Activated naive CD8-positive, alpha-beta T cell (primary cell): ENCODE results near the gene KRT81.
A peak's percentile ranks its signal among the peaks of the same experiment; 100 is the strongest.
"Not testable (repeated sequence)": the region's sequence is repeated elsewhere in the genome, so short reads cannot be mapped to it uniquely, and the experiment has no call there.

Experiments
- H3K27ac Mint-ChIP-seq: one replicate; pipeline ENCODE4 v1.8.0; 2021; ENCODE audit warnings: mixed read lengths
- H3K27me3 Mint-ChIP-seq: one replicate; pipeline ENCODE4 v1.8.0; 2021; ENCODE audit warnings: mixed read lengths
- H3K36me3 Mint-ChIP-seq: one replicate; pipeline ENCODE4 v1.8.0; 2021; ENCODE audit warnings: mixed read lengths
- H3K4me1 Mint-ChIP-seq: one replicate; pipeline ENCODE4 v1.8.0; 2021; ENCODE audit warnings: low read depth, mixed read lengths
- H3K4me3 Mint-ChIP-seq: one replicate; pipeline ENCODE4 v1.8.0; 2021; ENCODE audit warnings: mild to moderate bottlenecking, mixed read lengths
- H3K9me3 Mint-ChIP-seq: one replicate; pipeline ENCODE4 v1.8.0; 2021; ENCODE audit warnings: low read depth, mixed read lengths

Gene KRT81

GRCh38 chr12:52259657-52260243, 31.6 kb downstream of the KRT81 start:
- peaks cover 4% of the 10 kb centered on the region for H3K36me3 Mint-ChIP-seq
- H3K27ac Mint-ChIP-seq = no peak overlapping the region
- peaks cover 43% of the 10 kb centered on the region for H3K27me3 Mint-ChIP-seq
- H3K4me1 Mint-ChIP-seq = peaks cover 15% of the 10 kb centered on the region
- H3K9me3 Mint-ChIP-seq = no peaks in the 10 kb centered on the region
- H3K4me3 Mint-ChIP-seq = no peak overlapping the region

- Mint-ChIP-seq H3K4me1 (peaks cover 15% of the 10 kb centered on the region), H3K27me3 (peaks cover 42% of the 10 kb centered on the region), H3K27ac (no peak overlapping the region), H3K4me3 (no peak overlapping the region), H3K9me3 (no peaks in the 10 kb centered on the region), H3K36me3 (peaks cover 4% of the 10 kb centered on the region)
Measured at GRCh38 chr12:52258335-52258901, 32.9 kb downstream of the KRT81 start.

GRCh38 chr12:52257922-52258321, 33.4 kb downstream of the KRT81 start:
- not testable (repeated sequence) for H3K36me3 Mint-ChIP-seq, H3K9me3 Mint-ChIP-seq, H3K27ac Mint-ChIP-seq
- H3K4me3 Mint-ChIP-seq = peak overlapping the region; percentile 23
- peaks cover 42% of the 10 kb centered on the region for H3K27me3 Mint-ChIP-seq
- peaks cover 15% of the 10 kb centered on the region for H3K4me1 Mint-ChIP-seq

GRCh38 chr12:52257074-52257551, 34.2 kb downstream of the KRT81 start:
- peaks cover 15% of the 10 kb centered on the region for H3K4me1 Mint-ChIP-seq
- no peak overlapping the region for H3K4me3 Mint-ChIP-seq
- peaks cover 39% of the 10 kb centered on the region for H3K27me3 Mint-ChIP-seq
- H3K9me3 Mint-ChIP-seq = no peaks in the 10 kb centered on the region
- peaks cover 4% of the 10 kb centered on the region for H3K36me3 Mint-ChIP-seq
- no peak overlapping the region for H3K27ac Mint-ChIP-seq

DNA sequence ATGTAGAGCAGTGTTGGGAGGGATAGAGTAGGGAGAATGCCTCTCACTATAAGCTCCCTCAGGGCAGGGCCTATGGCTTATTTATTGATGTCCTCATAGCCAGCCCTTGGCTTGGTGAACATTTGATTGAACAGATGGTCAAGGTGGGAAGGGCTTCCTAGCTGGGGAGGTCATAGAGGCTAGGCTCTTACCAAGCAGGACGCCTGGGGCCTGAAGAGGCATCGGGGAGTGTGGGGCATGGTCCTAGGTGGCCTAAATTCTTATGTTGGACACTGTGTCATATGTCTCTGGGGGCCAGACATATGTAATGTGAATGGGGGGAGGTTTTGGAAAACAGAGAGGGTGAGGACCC, 34.8 kb downstream of the KRT81 start:
- Mint-ChIP-seq H3K36me3 (peaks cover 2% of the 10 kb centered on the region), H3K27ac (no peak overlapping the region), H3K4me1 (peaks cover 20% of the 10 kb centered on the region), H3K4me3 (no peak overlapping the region), H3K27me3 (peaks cover 34% of the 10 kb centered on the region), H3K9me3 (no peaks in the 10 kb centered on the region)

DNA sequence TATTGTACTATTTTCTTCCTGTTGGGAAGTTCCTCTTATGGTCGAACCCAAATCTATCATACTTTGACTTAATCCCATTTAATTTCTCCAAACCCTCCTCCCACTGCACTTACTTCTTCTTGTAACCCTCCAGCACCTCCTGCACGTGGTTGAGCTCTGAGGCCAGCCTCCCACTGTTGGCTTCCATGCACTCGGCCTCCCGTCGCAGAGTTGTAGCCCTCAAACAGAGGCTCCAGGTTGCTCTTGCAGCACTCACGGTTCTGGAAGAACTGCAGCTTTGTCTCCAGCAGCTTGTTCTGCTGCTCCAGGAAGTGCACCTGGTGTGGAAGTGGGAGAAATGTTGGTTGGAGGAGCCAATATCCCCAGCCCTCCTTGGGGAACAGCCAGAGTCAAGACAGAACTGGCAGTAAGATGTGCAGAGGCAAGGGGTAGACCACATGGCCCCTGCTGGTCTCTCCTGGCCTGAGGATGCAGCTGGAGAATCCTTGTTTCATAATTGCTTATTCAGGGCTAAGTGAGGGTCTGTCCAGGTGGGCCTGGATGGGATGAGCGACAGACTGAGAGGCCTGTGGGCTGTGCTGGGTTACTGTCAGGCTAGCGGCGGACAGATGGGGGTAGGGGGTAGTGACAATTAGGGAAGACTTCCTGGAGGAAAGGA, 35.3 kb downstream of the KRT81 start:
- peaks cover 24% of the 10 kb centered on the region for H3K4me1 Mint-ChIP-seq
- H3K27ac Mint-ChIP-seq = no peak overlapping the region
- no peaks in the 10 kb centered on the region for H3K36me3 Mint-ChIP-seq
- peaks cover 32% of the 10 kb centered on the region for H3K27me3 Mint-ChIP-seq
- H3K9me3 Mint-ChIP-seq = no peaks in the 10 kb centered on the region
- H3K4me3 Mint-ChIP-seq = no peak overlapping the region

DNA sequence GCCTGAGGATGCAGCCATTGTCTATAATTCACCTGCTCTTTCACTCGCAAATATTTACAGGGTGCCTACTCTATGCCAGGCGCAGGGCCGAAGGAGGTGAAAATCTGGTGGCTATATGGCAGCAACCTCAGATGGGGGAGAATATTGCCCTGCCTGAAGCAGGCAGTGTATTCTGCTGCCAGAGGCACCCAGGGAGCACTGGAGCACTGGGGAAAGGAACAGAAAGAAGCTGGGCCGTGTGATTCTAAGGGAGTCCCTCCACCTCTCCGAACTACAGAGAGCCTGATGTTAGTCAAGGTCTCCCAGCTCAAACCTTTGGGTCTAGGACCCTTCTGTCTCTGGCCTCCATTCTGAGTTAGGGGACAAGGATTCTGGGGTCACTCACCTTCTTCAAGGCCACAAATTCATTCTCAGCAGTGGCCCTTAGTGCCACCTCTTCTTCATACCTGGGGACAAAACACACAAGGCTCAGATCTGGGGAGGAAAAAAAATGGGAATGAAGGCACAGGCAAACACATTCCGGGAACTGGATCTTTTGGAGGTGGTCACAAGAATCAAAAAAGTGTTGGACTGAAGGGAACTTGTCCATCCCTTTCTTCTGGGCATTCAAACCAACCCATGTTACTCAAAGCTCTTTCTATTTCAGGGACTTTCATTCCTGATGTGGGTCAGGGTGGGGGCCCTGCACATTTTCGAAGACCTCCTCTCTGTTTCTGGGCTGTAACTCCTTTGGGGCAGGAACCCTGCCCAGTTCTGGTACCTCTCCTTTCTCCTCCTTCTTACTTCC, 36.2 kb downstream of the KRT81 start:
- H3K9me3 Mint-ChIP-seq = no peaks in the 10 kb centered on the region
- H3K27me3 Mint-ChIP-seq = peaks cover 29% of the 10 kb centered on the region
- H3K27ac Mint-ChIP-seq = no peak overlapping the region
- H3K36me3 Mint-ChIP-seq = no peaks in the 10 kb centered on the region
- H3K4me1 Mint-ChIP-seq = peaks cover 20% of the 10 kb centered on the region
- H3K4me3 Mint-ChIP-seq = no peak overlapping the region

GRCh38 chr12:52254180-52254964, 37.0 kb downstream of the KRT81 start:
- Mint-ChIP-seq H3K9me3 (no peaks in the 10 kb centered on the region), H3K4me3 (no peak overlapping the region), H3K36me3 (no peaks in the 10 kb centered on the region), H3K27me3 (peaks cover 33% of the 10 kb centered on the region), H3K4me1 (peaks cover 23% of the 10 kb centered on the region), H3K27ac (no peak overlapping the region)

DNA sequence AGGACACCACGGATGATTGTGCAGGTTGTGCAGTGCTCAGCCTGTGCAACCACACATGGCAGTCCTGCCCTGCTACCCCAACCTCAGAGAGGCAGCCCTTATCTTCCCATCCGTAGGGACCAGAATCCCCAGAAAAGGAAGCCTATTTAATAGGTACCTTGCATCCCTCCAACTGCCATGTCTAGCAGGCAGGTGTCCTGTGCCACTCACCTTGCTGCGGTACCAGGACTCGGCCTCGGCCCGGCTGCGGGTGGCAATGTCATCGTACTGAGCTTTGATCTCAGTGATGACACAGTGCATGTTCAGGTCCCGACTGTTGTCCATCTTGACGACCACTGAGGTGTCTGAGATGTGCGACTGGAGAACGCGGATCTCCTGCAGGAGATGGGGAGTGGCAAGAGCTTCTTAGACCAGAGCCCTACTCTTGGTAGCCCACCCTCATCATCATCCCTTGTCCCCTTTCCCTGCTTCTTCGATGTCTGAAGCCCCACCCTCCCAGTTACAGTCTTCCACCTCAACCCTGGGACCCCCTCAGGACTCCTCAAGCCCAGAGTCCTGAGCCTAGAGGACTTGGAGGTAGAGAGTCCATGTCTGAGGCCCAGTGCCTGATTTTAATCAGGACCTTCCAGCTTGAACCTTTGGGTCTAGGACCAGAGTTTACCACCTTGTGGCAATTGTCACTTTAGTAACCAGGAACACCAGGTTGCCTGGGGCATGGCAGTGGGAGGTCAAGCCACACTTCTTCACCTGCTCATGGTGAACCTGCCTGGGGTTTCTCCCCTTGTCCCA, 37.7 kb downstream of the KRT81 start:
- Mint-ChIP-seq H3K4me3 (no peak overlapping the region), H3K27me3 (peaks cover 32% of the 10 kb centered on the region), H3K27ac (no peak overlapping the region)

DNA sequence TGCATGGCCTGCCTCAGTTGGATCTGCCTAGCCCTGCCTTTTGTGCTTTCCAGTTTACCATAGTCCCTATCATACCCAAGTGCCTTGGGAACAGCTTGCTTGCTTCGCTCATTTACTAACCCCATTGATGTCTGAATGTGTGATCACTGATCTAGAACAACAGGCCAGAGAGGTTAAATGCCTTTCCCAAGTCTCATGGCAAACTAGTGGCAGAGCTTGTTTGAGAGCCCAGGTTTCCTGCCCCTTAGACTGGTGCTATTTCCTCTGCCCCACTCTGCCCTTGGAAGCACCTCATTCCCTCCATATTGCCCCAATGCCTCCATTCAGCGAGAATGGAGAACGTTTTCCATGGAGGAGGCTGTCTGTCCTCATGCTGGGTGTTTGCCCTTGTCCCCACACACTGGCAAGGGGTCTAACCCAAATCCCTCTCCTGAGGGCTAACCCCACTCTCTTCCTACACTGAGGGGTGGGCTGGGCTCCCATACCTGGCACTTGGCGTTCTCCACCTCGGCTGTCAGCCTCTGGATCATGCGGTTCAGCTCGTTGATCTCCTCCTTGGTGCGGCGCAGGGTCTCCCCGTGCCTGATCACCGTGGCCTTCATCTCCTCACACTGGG, 38.5 kb downstream of the KRT81 start:
- Mint-ChIP-seq H3K4me1 (peaks cover 18% of the 10 kb centered on the region), H3K27ac (no peak overlapping the region), H3K36me3 (peaks cover 2% of the 10 kb centered on the region), H3K9me3 (no peaks in the 10 kb centered on the region), H3K27me3 (peaks cover 33% of the 10 kb centered on the region), H3K4me3 (no peak overlapping the region)

More for the DNA sequence above, 37.7 kb downstream of the KRT81 start:
- Mint-ChIP-seq H3K4me1 (peaks cover 20% of the 10 kb centered on the region), H3K9me3 (no peaks in the 10 kb centered on the region), H3K36me3 (no peaks in the 10 kb centered on the region)

- H3K27me3 Mint-ChIP-seq = peaks cover 33% of the 10 kb centered on the region
- H3K36me3 Mint-ChIP-seq, H3K4me3 Mint-ChIP-seq, H3K9me3 Mint-ChIP-seq, H3K27ac Mint-ChIP-seq: not testable (repeated sequence)
- H3K4me1 Mint-ChIP-seq = peaks cover 20% of the 10 kb centered on the region
Measured at GRCh38 chr12:52252175-52252615, 39.1 kb downstream of the KRT81 start.

GRCh38 chr12:52251367-52252051, 39.8 kb downstream of the KRT81 start:
- Mint-ChIP-seq H3K27me3 (peaks cover 30% of the 10 kb centered on the region), H3K27ac (no peak overlapping the region), H3K4me1 (peaks cover 24% of the 10 kb centered on the region), H3K36me3 (peaks cover 3% of the 10 kb centered on the region), H3K4me3 (no peak overlapping the region), H3K9me3 (no peaks in the 10 kb centered on the region)
